Type B pancreatic cell (in vitro differentiated cells): ENCODE results near the gene GPR173. TPM values are rescaled to one million over a fixed set of nuclear protein-coding genes. Genes with fewer than 3 reads are reported as not detected.

Experiments used
- DNase-seq: peaks from one replicate; pipeline ENCODE4 v3.0.0; 2021; ENCODE audit warnings: mixed read lengths; ENCODE audit not compliant: unreplicated experiment; ENCODE audit errors: extremely low spot score
- H3K27ac Mint-ChIP-seq: 2 replicates; pipeline ENCODE4 v1.8.0; 2021; ENCODE audit warnings: mild to moderate bottlenecking, mixed read lengths
- H3K27me3 Mint-ChIP-seq: 2 replicates; pipeline ENCODE4 v1.8.0; 2021; ENCODE audit warnings: mixed read lengths
- H3K36me3 Mint-ChIP-seq: 2 replicates; pipeline ENCODE4 v1.8.0; 2021; ENCODE audit warnings: mixed read lengths
- H3K4me1 Mint-ChIP-seq: one replicate; pipeline ENCODE4 v1.8.0; 2021; ENCODE audit warnings: mixed read lengths; ENCODE audit not compliant: unreplicated experiment
- H3K4me3 Mint-ChIP-seq: 2 replicates; pipeline ENCODE4 v1.8.0; 2021; ENCODE audit warnings: mild to moderate bottlenecking, mixed read lengths
- H3K9me3 Mint-ChIP-seq: 2 replicates; pipeline ENCODE4 v1.8.0; 2021; ENCODE audit warnings: mixed read lengths
- total RNA-seq: library from RNA; stranded (reverse); gene quantifications from 2 replicates; pipeline ENCODE4 v1.2.1, GENCODE V29; 2021; ENCODE audit warnings: low replicate concordance
- TF ChIP-seq, protein P1 (sequence below): fragments of 200-600 bp; sonication (generic); conservative IDR thresholded peaks from 2 replicates; pipeline ENCODE4 v1.5.0; 2021; ENCODE audit warnings: antibody characterized with exemption, mild to moderate bottlenecking

GPR173 gene
- total RNA-seq, 1 donor from 2014 or later: 11.5 TPM

DNA sequence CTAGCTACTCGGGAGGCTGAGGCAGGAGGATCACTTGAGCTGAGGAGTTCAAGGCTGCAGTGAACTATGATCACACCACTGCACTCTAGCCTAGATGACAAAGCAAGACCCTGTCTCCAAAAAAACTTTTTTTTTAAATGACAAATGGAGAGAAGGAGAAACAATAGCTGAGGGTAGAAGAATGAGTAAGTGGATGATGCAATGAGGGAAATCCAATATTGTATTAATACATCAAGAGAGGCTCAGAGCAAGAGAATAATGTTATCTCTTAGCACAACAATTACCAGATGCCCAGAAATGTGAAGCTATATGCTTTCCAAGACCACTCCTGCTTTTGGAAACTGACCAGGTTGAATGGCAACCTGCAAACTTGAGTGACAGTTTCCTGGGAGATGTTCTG lies 19.9 kb upstream of the GPR173 start:
- Mint-ChIP-seq H3K27me3 (no peaks in the 10 kb centered on the region), H3K4me1 (no peaks in the 10 kb centered on the region), H3K4me3 (no peak overlapping the region), H3K27ac (no peak overlapping the region), H3K9me3 (no peaks in the 10 kb centered on the region), H3K36me3 (no peaks in the 10 kb centered on the region)
- TF ChIP-seq, protein P1, sequence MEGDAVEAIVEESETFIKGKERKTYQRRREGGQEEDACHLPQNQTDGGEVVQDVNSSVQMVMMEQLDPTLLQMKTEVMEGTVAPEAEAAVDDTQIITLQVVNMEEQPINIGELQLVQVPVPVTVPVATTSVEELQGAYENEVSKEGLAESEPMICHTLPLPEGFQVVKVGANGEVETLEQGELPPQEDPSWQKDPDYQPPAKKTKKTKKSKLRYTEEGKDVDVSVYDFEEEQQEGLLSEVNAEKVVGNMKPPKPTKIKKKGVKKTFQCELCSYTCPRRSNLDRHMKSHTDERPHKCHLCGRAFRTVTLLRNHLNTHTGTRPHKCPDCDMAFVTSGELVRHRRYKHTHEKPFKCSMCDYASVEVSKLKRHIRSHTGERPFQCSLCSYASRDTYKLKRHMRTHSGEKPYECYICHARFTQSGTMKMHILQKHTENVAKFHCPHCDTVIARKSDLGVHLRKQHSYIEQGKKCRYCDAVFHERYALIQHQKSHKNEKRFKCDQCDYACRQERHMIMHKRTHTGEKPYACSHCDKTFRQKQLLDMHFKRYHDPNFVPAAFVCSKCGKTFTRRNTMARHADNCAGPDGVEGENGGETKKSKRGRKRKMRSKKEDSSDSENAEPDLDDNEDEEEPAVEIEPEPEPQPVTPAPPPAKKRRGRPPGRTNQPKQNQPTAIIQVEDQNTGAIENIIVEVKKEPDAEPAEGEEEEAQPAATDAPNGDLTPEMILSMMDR: no peak
- DNase-seq: no peak

GRCh38 chrX:53031380-53031779 lies 17.2 kb upstream of the GPR173 start:
- no peak for DNase-seq
- H3K27me3 Mint-ChIP-seq: peaks cover 7% of the 10 kb centered on the region
- H3K4me3 Mint-ChIP-seq: no peak overlapping the region
- TF ChIP-seq, protein P1: no peak
- H3K9me3 Mint-ChIP-seq: no peaks in the 10 kb centered on the region
- no peaks in the 10 kb centered on the region for H3K4me1 Mint-ChIP-seq
- H3K36me3 Mint-ChIP-seq: no peaks in the 10 kb centered on the region
- H3K27ac Mint-ChIP-seq: no peak overlapping the region

GRCh38 chrX:53036149-53036548 lies 12.4 kb upstream of the GPR173 start:
- no peaks in the 10 kb centered on the region for H3K36me3 Mint-ChIP-seq
- TF ChIP-seq, protein P1: no peak
- no peak overlapping the region for H3K4me3 Mint-ChIP-seq
- no peaks in the 10 kb centered on the region for H3K9me3 Mint-ChIP-seq
- DNase-seq: peak; percentile 4
- peaks cover 7% of the 10 kb centered on the region for H3K27me3 Mint-ChIP-seq
- H3K4me1 Mint-ChIP-seq: no peaks in the 10 kb centered on the region
- no peak overlapping the region for H3K27ac Mint-ChIP-seq

- Mint-ChIP-seq H3K9me3 (no peaks in the 10 kb centered on the region), H3K27ac (no peak overlapping the region), H3K4me1 (no peaks in the 10 kb centered on the region), H3K36me3 (no peaks in the 10 kb centered on the region), H3K4me3 (no peak overlapping the region), H3K27me3 (peaks cover 6% of the 10 kb centered on the region)
- DNase-seq: no peak
- TF ChIP-seq, protein P1: no peak
These were observed 9.4 kb upstream of the GPR173 start for GRCh38 chrX:53039236-53039635.

DNA sequence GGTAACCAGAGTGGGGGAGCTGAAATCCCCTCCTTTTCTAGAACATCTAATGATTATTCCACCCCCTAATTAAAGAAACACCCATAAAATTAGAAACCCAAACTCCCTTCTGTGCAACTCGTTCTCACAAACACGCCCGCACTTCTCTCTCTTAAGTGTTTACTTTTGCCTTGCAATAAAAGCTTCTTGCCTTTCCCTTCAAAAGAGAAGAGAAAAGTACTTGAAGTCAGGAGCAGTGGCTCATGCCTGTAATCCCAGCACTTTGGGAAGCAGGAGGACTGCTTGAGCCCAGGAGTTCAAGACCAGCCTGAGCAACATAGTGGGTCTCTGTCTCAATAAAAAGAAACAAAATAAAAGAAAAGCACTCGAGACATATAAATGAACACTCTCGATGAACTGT lies 3.6 kb upstream of the GPR173 start:
- Mint-ChIP-seq H3K9me3 (no peaks in the 10 kb centered on the region), H3K27me3 (no peaks in the 10 kb centered on the region), H3K36me3 (no peaks in the 10 kb centered on the region), H3K27ac (no peak overlapping the region), H3K4me3 (no peak overlapping the region), H3K4me1 (peaks cover 5% of the 10 kb centered on the region)
- TF ChIP-seq, protein P1: no peak
- no peak for DNase-seq

GRCh38 chrX:53047228-53047627 lies 1.4 kb upstream of the GPR173 start:
- no peaks in the 10 kb centered on the region for H3K27me3 Mint-ChIP-seq
- no peak overlapping the region for H3K27ac Mint-ChIP-seq
- DNase-seq: no peak
- H3K9me3 Mint-ChIP-seq: no peaks in the 10 kb centered on the region
- H3K4me3 Mint-ChIP-seq: peak overlapping the region; percentile 73
- H3K36me3 Mint-ChIP-seq: no peaks in the 10 kb centered on the region
- TF ChIP-seq, protein P1: peak; percentile 63
- H3K4me1 Mint-ChIP-seq: peaks cover 5% of the 10 kb centered on the region
